ENCODE measurements around the gene RBM28.

Gene RBM28

DNA sequence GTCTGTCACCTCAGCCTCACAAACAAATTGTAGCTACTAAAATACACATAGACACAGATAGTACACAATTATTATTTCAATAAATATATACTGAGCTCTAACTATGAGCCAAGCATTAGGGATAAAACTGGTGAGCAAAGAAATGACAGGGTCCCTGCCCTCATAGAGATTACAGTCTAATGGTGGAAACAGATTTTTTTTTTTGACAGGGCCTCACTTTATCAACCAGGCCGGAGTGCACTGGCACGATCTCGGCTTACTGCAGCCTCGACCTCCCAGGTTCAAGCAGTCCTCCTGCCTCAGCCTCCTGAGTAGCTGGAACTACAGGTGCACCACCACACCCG is 695 bp upstream of the RBM28 start:
- CTCF ChIA-PET = interaction anchor here (0.6 to 1.7 kb wide), 3 partner anchors 37 to 111 kb away, joined by 3 to 17 read pairs (median 3); partner anchors contain the start of gene HILPDA
- no peak overlapping the region for H3K27ac ChIP-seq
- no peak for TF ChIP-seq CTCF (conservative IDR thresholded peaks at IDR 0.05; ENCODE audit: low read depth)

GRCh38 chr7:128341733-128342132 is 2.0 kb downstream of the RBM28 start:
- no peak for TF ChIP-seq CTCF (conservative IDR thresholded peaks at IDR 0.05; ENCODE audit: low read depth)
- CTCF ChIA-PET = interaction anchor here (1.2 kb wide), 1 partner anchor 56 kb away, joined by 4 read pairs; no protein-coding TSS in a partner anchor
- no peak overlapping the region for H3K27ac ChIP-seq
- no peak for DNase-seq (ENCODE audit: low spot score)
- POLR2A ChIA-PET (ENCODE audit: low non-redundant PET) = no interaction called here

More for the DNA sequence above, 695 bp upstream of the RBM28 start:
- no peak for DNase-seq (ENCODE audit: low spot score)
- POLR2A ChIA-PET (ENCODE audit: low non-redundant PET) = no interaction called here

GRCh38 chr7:128335730-128336129 is 8.0 kb downstream of the RBM28 start:
- ChIA-PET CTCF (interaction anchor here (0.6 kb wide), 1 partner anchor 11 kb away, joined by 3 read pairs; no protein-coding TSS in a partner anchor), POLR2A (ENCODE audit: low non-redundant PET) (no interaction called here)
- TF ChIP-seq CTCF (conservative IDR thresholded peaks at IDR 0.05; ENCODE audit: low read depth) = no peak
- H3K27ac ChIP-seq = no peak overlapping the region
- no peak for DNase-seq (ENCODE audit: low spot score)

DNA sequence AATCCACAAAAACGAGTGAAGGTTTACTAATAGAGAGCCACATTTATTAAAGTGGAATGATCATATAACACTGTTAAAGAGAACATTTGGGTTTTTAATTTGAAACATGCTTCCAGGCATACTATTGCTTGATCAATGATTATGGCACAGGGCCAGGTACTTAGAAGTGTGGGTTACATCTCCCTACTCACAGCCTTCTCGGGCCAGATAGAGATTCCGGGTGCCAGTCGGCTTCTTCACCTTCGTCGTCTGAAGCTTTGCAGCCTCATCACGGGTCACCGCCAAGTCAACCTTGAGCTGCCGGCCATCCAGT is 19.4 kb downstream of the RBM28 start:
- H3K27ac ChIP-seq = no peak overlapping the region
- TF ChIP-seq CTCF (conservative IDR thresholded peaks at IDR 0.05; ENCODE audit: low read depth) = no peak
- CTCF ChIA-PET = no interaction called here
- DNase-seq (ENCODE audit: low spot score) = no peak
- POLR2A ChIA-PET (ENCODE audit: low non-redundant PET) = no interaction called here

GRCh38 chr7:128323459-128324367 is 20.0 kb downstream of the RBM28 start:
- no peak for TF ChIP-seq CTCF (conservative IDR thresholded peaks at IDR 0.05; ENCODE audit: low read depth)
- H3K27ac ChIP-seq = no peak overlapping the region
- CTCF ChIA-PET = no interaction called here
- DNase-seq (ENCODE audit: low spot score) = no peak
- POLR2A ChIA-PET (ENCODE audit: low non-redundant PET) = no interaction called here

DNA sequence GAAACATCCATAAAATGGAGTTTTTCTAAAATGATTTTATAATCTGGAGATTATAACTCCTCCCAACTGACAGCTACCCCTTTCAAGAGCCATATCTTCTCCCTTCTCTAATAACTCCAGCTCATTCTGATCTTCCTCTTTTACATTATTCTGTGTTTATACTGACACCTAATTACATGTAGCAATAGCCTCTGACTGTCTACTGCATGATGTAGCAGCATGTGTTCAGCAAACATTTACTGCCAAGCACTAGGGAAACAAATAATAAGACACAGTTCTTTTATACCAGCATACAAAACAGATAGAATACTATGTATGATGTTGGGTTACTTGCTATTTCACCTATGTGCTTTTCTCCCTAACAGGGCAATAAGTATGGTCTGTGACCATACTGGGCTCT is 20.7 kb downstream of the RBM28 start:
- H3K27ac ChIP-seq = no peak overlapping the region
- no peak for DNase-seq (ENCODE audit: low spot score)
- CTCF ChIA-PET = no interaction called here
- no peak for TF ChIP-seq CTCF (conservative IDR thresholded peaks at IDR 0.05; ENCODE audit: low read depth)
- POLR2A ChIA-PET (ENCODE audit: low non-redundant PET) = no interaction called here
